K562 (cell line): ENCODE measurements around the gene PAX2. TPM values are rescaled to one million over a fixed set of nuclear protein-coding genes. Genes with fewer than 3 reads are reported as not detected.

Experiments used
- ATAC-seq: fragments of 200-7000 bp; cut with Tn5 transposase; 3 replicates; pipeline ENCODE4 v1.9.1; 2020; ENCODE audit warnings: moderate library complexity
- BruUV-seq: library from RNA; stranded (reverse); fragments of 400-500 nt; replicated peaks from 2 replicates; lab custom pipeline; 2021; lab: Mats Ljungman, UMichigan
- CTCF ChIA-PET: fragments of 300-600 bp; formaldehyde crosslinking; extraction: SDS; loops from one replicate; lab custom pipeline; 2021; ENCODE audit warnings: low intra/inter-chr PET ratio; lab: Yijun Ruan, JAX
- POLR2A ChIA-PET: fragments of 300-600, 350-650 bp; sonication (Branson Sonifier 250); formaldehyde crosslinking; extraction: SDS; loops from one replicate; lab custom pipeline; 2021; ENCODE audit warnings: antibody characterized with exemption, inconsistent platforms; lab: Yijun Ruan, JAX
- DNase-seq, 4 experiments: peaks; one replicate each; pipeline versions ENCODE4 v3.0.0 to v3.0.0-alpha.2; 2011 to 2018; ENCODE audit warnings: low spot score in 3 of 4, mixed read lengths in 3 of 4; ENCODE audit errors: extremely low read depth in 1 of 4
- FAIRE-seq: peaks from 2 replicates; lab custom pipeline; 2011; peaks lifted over from hg19 to GRCh38; lab: Jason Lieb, UNC
- H2AFZ ChIP-seq: 2 replicates; pipeline ENCODE4 v1.6.0; 2011; ENCODE audit warnings: low read depth, low read length, control low read depth, inconsistent platforms
- H3K27ac ChIP-seq: fragments of 200-600 bp; 3 replicates; pipeline ENCODE4 v1.8.0; 2011; ENCODE audit warnings: low read depth, mild to moderate bottlenecking, control low read depth, inconsistent platforms, low read length, moderate library complexity, mixed read lengths; ENCODE audit errors: extremely low read depth
- H3K27me3 ChIP-seq, 2 experiments: fragments of 300-600 bp in 1 of 2; 2 replicates in 1 of 2; 3 replicates in 1 of 2; pipeline versions ENCODE4 v1.6.0 to v1.8.0; 2011; ENCODE audit warnings: inconsistent platforms in 2 of 2, low read length in 2 of 2, mild to moderate bottlenecking in 1 of 2, mixed read lengths in 1 of 2, moderate library complexity in 1 of 2; ENCODE audit not compliant: control insufficient read depth in 2 of 2, insufficient read depth in 2 of 2
- H3K36me3 ChIP-seq: fragments of 300-600 bp; 3 replicates; pipeline ENCODE4 v1.8.0; 2011; ENCODE audit warnings: mild to moderate bottlenecking, low read length, inconsistent platforms; ENCODE audit not compliant: control insufficient read depth, insufficient read depth
- H3K4me1 ChIP-seq, 2 experiments: fragments of 200-600 bp in 1 of 2; replicated peaks in 1 of 2; 2 replicates in 1 of 2; 3 replicates in 1 of 2; pipeline versions ENCODE4 v1.5.1 to v1.8.0; 2011; ENCODE audit warnings: inconsistent platforms in 2 of 2, low read length in 2 of 2, mild to moderate bottlenecking in 1 of 2, mixed read lengths in 1 of 2, moderate library complexity in 1 of 2; ENCODE audit not compliant: control insufficient read depth in 2 of 2, insufficient read depth in 2 of 2
- H3K4me2 ChIP-seq: 2 replicates; pipeline ENCODE4 v1.6.1; 2011; ENCODE audit warnings: low read length, control low read depth, inconsistent platforms, mixed read lengths; ENCODE audit not compliant: insufficient read depth
- H3K4me3 ChIP-seq: fragments of 200-600 bp; sonication (generic), shearing (Covaris generic); 2 replicates; pipeline ENCODE4 v1.5.1; 2016; ENCODE audit warnings: control low read depth, inconsistent platforms
- H3K79me2 ChIP-seq: fragments of 200-600 bp; 3 replicates; pipeline ENCODE4 v1.8.0; 2011; ENCODE audit warnings: low read length, inconsistent platforms; ENCODE audit not compliant: control insufficient read depth, insufficient read depth
- H3K9ac ChIP-seq, 2 experiments: 2 replicates each; pipeline versions ENCODE4 v1.6.0 to v1.6.1; 2011; ENCODE audit warnings: low read depth in 2 of 2, low read length in 2 of 2, control low read depth in 1 of 2, inconsistent platforms in 1 of 2, mild to moderate bottlenecking in 1 of 2, mixed read lengths in 1 of 2; ENCODE audit not compliant: insufficient read depth in 1 of 2
- H3K9me1 ChIP-seq: one replicate; pipeline ENCODE4 v1.6.0; 2011; ENCODE audit warnings: inconsistent platforms, mild to moderate bottlenecking, low read length, moderate library complexity; ENCODE audit not compliant: control insufficient read depth, insufficient read depth
- H3K9me3 ChIP-seq: replicated peaks from 2 replicates; pipeline ENCODE4 v1.5.1; 2011; ENCODE audit warnings: low read depth, low read length, inconsistent platforms; ENCODE audit not compliant: control insufficient read depth, insufficient read depth
- H4K20me1 ChIP-seq: replicated peaks from 2 replicates; pipeline ENCODE4 v1.6.1; 2011; ENCODE audit warnings: low read length, inconsistent platforms, mixed read lengths; ENCODE audit not compliant: control insufficient read depth, insufficient read depth
- ESRRA ChIP-seq: fragments of 450-650 bp; IDR thresholded peaks from 2 replicates; pipeline ENCODE4 v1.6.1; 2014; ENCODE audit warnings: low read depth, mild to moderate bottlenecking, moderate library complexity, borderline replicate concordance
- LCOR ChIP-seq: sonication (generic); formaldehyde crosslinking; IDR thresholded peaks from 2 replicates; pipeline ENCODE4 v1.8.0; 2022; ENCODE audit warnings: mild to moderate bottlenecking, missing genetic modification reagents
- MYBL2 ChIP-seq, 2 experiments: fragments of 450-650 bp in 1 of 2; sonication (generic) in 1 of 2; formaldehyde crosslinking in 1 of 2; IDR thresholded peaks; 2 replicates each; pipeline versions ENCODE4 v1.6.1 to v1.8.1; 2017 to 2022; ENCODE audit warnings: borderline replicate concordance in 1 of 2, inconsistent platforms in 1 of 2, low read depth in 1 of 2, mild to moderate bottlenecking in 1 of 2, missing genetic modification reagents in 1 of 2, moderate library complexity in 1 of 2
- MYC ChIP-seq, 2 experiments: fragments of 250-450 bp in 1 of 2; sonication (Bioruptor Pico) in 1 of 2; IDR thresholded peaks; 2 replicates each; pipeline versions ENCODE4 v1.5.1 to v1.6.1; 2012 to 2021; ENCODE audit warnings: low read depth in 2 of 2, borderline replicate concordance in 1 of 2, improper control_type of control experiment in 1 of 2, low read length in 1 of 2, mild to moderate bottlenecking in 1 of 2, moderate library complexity in 1 of 2
- ZNF12 ChIP-seq: sonication (generic); formaldehyde crosslinking; IDR thresholded peaks from 2 replicates; pipeline ENCODE4 v1.4.0; 2020; ENCODE audit warnings: mild to moderate bottlenecking, missing genetic modification reagents
- WGBS: fragments of 100-300 bp; shearing (Covaris generic); methylation state at CpG from one replicate; pipeline ENCODE4 v1.1.6; 2016; ENCODE audit warnings: low coverage, mixed read lengths; ENCODE audit not compliant: insufficient coverage; ENCODE audit errors: missing lambda C conversion rate; 5-methylcytosine and 5-hydroxymethylcytosine counted together
- in situ Hi-C: fragments of 300-500 bp; cut with MboI; formaldehyde crosslinking; loops from 4 replicates; pipeline ENCODE4 v1.15.0; 2018; ENCODE audit warnings: inconsistent platforms, mixed read lengths
- intact Hi-C: fragments of 100-400 bp; cut with micrococcal nuclease; formaldehyde crosslinking; loops from 2 replicates; pipeline ENCODE4 v1.14.2; 2022
- polyA plus RNA-seq, 8 experiments: library from polyadenylated mRNA; depleted of rRNA in 4 of 8; stranded (reverse) in 5 of 8; unstranded in 3 of 8; fragments of >200 nt; fragmentation: Nextera tagmentation in 2 of 8; fragmentation: Illumina TruSeq in 1 of 8; extraction: Ambion mirVana in 2 of 8; extraction: Trizol in 1 of 8; gene quantifications; 2 replicates each; pipeline versions ENCODE4 v1.2.1 to v1.2.3, GENCODE V29; 2011 to 2014; ENCODE audit warnings: inconsistent platforms in 1 of 8, missing spikeins in 1 of 8
- total RNA-seq, 7 experiments: library from RNA; depleted of rRNA in 6 of 7; stranded (reverse); fragments of >200 nt in 6 of 7; fragmentation: Illumina TruSeq in 2 of 7; extraction: Trizol in 2 of 7; gene quantifications; 2 replicates each; pipeline versions ENCODE4 v1.2.1 to v1.2.3, GENCODE V29; 2011 to 2021; ENCODE audit warnings: low replicate concordance in 1 of 7

PAX2 gene
- total and polyA plus RNA-seq, 9 of the 15 experiments (the other 6 are each of a cell fraction or from before 2014, with no cell fraction given): not detected

GRCh38 chr10:100715101-100715444 is 30.3 kb upstream of the PAX2 start (continued):
- TF ChIP-seq LCOR: no peak
- no peak for TF ChIP-seq MYC (IDR thresholded peaks at IDR 0.05; ENCODE audit: low read depth, low read length)
- no peak for TF ChIP-seq MYC (CRISPR knock-in tag; IDR thresholded peaks at IDR 0.05; ENCODE audit: borderline replicate concordance, low read depth)
- TF ChIP-seq MYBL2 (IDR thresholded peaks at IDR 0.05; ENCODE audit: low read depth): no peak
- TF ChIP-seq MYBL2 (CRISPR knock-in tag; IDR thresholded peaks at IDR 0.05; ENCODE audit: borderline replicate concordance): no peak

GRCh38 chr10:100715445-100716385 is 29.7 kb upstream of the PAX2 start:
- intact Hi-C loops: no loop called here
- Histone ChIP-seq H3K79me2 (no peaks in the 10 kb centered on the region), H3K9me3 (no peaks in the 10 kb centered on the region), H3K9ac (no peak overlapping the region), H3K4me1 (peaks cover 0 to 4% of the 10 kb centered on the region in 2 experiments; a peak in 2 of 5 replicates), H3K27me3 (peaks cover 2 to 47% of the 10 kb centered on the region in 2 experiments; a peak in 4 of 5 replicates), H3K9me1 (no peaks in the 10 kb centered on the region), H2AFZ (no peak overlapping the region), H3K27ac (no peak overlapping the region), H3K4me2 (no peak overlapping the region), H3K4me3 (no peak overlapping the region), H4K20me1 (no peaks in the 10 kb centered on the region), H3K36me3 (no peaks in the 10 kb centered on the region)
- TF ChIP-seq ZNF12 (no peak), ESRRA (peak; percentile 86)
- ATAC-seq (no peak), FAIRE-seq (no peak), DNase-seq (peak in 1 of 4 experiments; percentile 20)
- ChIA-PET POLR2A (interaction anchor here (0.6 kb wide), 1 partner anchor 12 kb away, joined by 3 read pairs; no protein-coding TSS in a partner anchor), CTCF (no interaction called here)
- in situ Hi-C loops: no loop called here
- no TSS peak for BruUV-seq
- WGBS: 12% methylated on average over 29 of the region's 66 CpGs
